Endothelial cell of umbilical vein (primary cell): ENCODE data around the gene ZMIZ1. TPM values are rescaled to one million over a fixed set of nuclear protein-coding genes. Genes with fewer than 3 reads are reported as not detected.

Experiments used
- BruUV-seq: library from RNA; stranded (reverse); fragments of 400-500 nt; replicated peaks from 2 replicates; lab custom pipeline; 2021; lab: Mats Ljungman, UMichigan
- CTCF ChIA-PET: fragments of 300-600, 350-600 bp; sonication (Branson Sonifier 250); formaldehyde crosslinking; loops from one replicate; lab custom pipeline; 2021; ENCODE audit warnings: antibody characterized with exemption, inconsistent platforms; lab: Charles Lee
- POLR2A ChIA-PET: fragments of 300-600, 350-600 bp; sonication (Branson Sonifier 250); formaldehyde crosslinking; loops from one replicate; lab custom pipeline; 2021; ENCODE audit warnings: antibody characterized with exemption, inconsistent platforms; lab: Charles Lee
- DNase-seq: peaks from one replicate; pipeline ENCODE4 v3.0.0-alpha.2; 2011; ENCODE audit warnings: low read depth, low spot score
- FAIRE-seq: peaks from 2 replicates; lab custom pipeline; 2011; peaks lifted over from hg19 to GRCh38; lab: Jason Lieb, UNC
- H2AFZ ChIP-seq: 2 replicates; pipeline ENCODE4 v1.6.0; 2012; ENCODE audit warnings: low read depth, low read length, control low read depth, inconsistent platforms
- H3K27ac ChIP-seq: 2 replicates; pipeline ENCODE4 v1.5.1; 2011; ENCODE audit warnings: low read depth, mild to moderate bottlenecking, control low read depth, low read length, moderate library complexity; ENCODE audit not compliant: insufficient read depth
- H3K27me3 ChIP-seq, 2 experiments: 2 replicates each; pipeline versions ENCODE4 v1.6.0 to v1.6.1; 2011; ENCODE audit warnings: low read length in 2 of 2, mixed read lengths in 1 of 2; ENCODE audit not compliant: control insufficient read depth in 2 of 2, insufficient read depth in 2 of 2
- H3K36me3 ChIP-seq, 2 experiments: 2 replicates in 1 of 2; 3 replicates in 1 of 2; pipeline ENCODE4 v1.5.1; 2011; ENCODE audit warnings: low read length in 2 of 2, mild to moderate bottlenecking in 1 of 2, moderate library complexity in 1 of 2; ENCODE audit not compliant: control insufficient read depth in 2 of 2, insufficient read depth in 2 of 2; ENCODE audit errors: extremely low read depth in 1 of 2
- H3K4me1 ChIP-seq: 3 replicates; pipeline ENCODE4 v1.5.1; 2011; ENCODE audit warnings: mild to moderate bottlenecking, low read length; ENCODE audit not compliant: control insufficient read depth, insufficient read depth; ENCODE audit errors: extremely low read depth
- H3K4me2 ChIP-seq: 2 replicates; pipeline ENCODE4 v1.6.1; 2011; ENCODE audit warnings: low read length, control low read depth, mixed read lengths; ENCODE audit not compliant: insufficient read depth
- H3K4me3 ChIP-seq, 3 experiments: fragments of 200-600 bp in 1 of 3; sonication (generic), shearing (Covaris generic) in 1 of 3; replicated peaks in 1 of 3; 2 replicates each; pipeline ENCODE4 v1.5.1; 2011 to 2016; ENCODE audit warnings: control low read depth in 3 of 3, low read length in 3 of 3, mild to moderate bottlenecking in 2 of 3, inconsistent platforms in 1 of 3, low read depth in 1 of 3, moderate library complexity in 1 of 3; ENCODE audit not compliant: insufficient read depth in 1 of 3
- H3K79me2 ChIP-seq: 2 replicates; pipeline ENCODE4 v1.6.0; 2012; ENCODE audit warnings: low read length, inconsistent platforms; ENCODE audit not compliant: control insufficient read depth, insufficient read depth
- H3K9ac ChIP-seq: replicated peaks from 2 replicates; pipeline ENCODE3; 2011; ENCODE audit warnings: low read length, control low read depth; ENCODE audit not compliant: insufficient read depth; ENCODE audit errors: extremely low read depth
- H3K9me1 ChIP-seq: replicated peaks from 3 replicates; pipeline ENCODE4 v1.6.0; 2011; ENCODE audit warnings: mild to moderate bottlenecking, low read length; ENCODE audit not compliant: control insufficient read depth, insufficient read depth; ENCODE audit errors: extremely low read depth
- H3K9me3 ChIP-seq: replicated peaks from 2 replicates; pipeline ENCODE4 v1.5.1; 2012; ENCODE audit warnings: low read length, inconsistent platforms; ENCODE audit not compliant: control insufficient read depth, insufficient read depth
- H4K20me1 ChIP-seq: replicated peaks from 2 replicates; pipeline ENCODE3; 2011; ENCODE audit warnings: mild to moderate bottlenecking, low read length; ENCODE audit not compliant: control insufficient read depth, insufficient read depth; ENCODE audit errors: extremely low read depth
- CTCF ChIP-seq, 2 donors: IDR thresholded peaks; 1 replicate in 1 of 2; 2 replicates in 1 of 2; pipeline ENCODE4 v1.5.1; 2011; ENCODE audit warnings: low read length in 2 of 2, mild to moderate bottlenecking in 2 of 2, moderate library complexity in 2 of 2, control low read depth in 1 of 2, inconsistent platforms in 1 of 2, low read depth in 1 of 2; ENCODE audit not compliant: insufficient read depth in 1 of 2; ENCODE audit errors: extremely low read depth in 1 of 2
- EZH2 ChIP-seq: IDR thresholded peaks from 2 replicates; pipeline ENCODE4 v1.6.1; 2012; ENCODE audit warnings: borderline replicate concordance, low read depth, mild to moderate bottlenecking, moderate library complexity, low read length, inconsistent platforms; ENCODE audit not compliant: severe bottlenecking
- FOS ChIP-seq: IDR thresholded peaks from 2 replicates; pipeline ENCODE4 v1.6.1; 2011; ENCODE audit warnings: mild to moderate bottlenecking, low read length, moderate library complexity, borderline replicate concordance; ENCODE audit not compliant: insufficient read depth
- GATA2 ChIP-seq: IDR thresholded peaks from 2 replicates; pipeline ENCODE4 v1.7.0; 2011; ENCODE audit warnings: low read depth, mild to moderate bottlenecking, moderate library complexity, mixed read lengths, low read length; ENCODE audit not compliant: insufficient read length, insufficient read depth
- JUN ChIP-seq: IDR thresholded peaks from 2 replicates; pipeline ENCODE4 v1.6.1; 2011; ENCODE audit warnings: borderline replicate concordance, low read depth; ENCODE audit not compliant: insufficient read length, insufficient read depth
- MAX ChIP-seq: IDR thresholded peaks from 2 replicates; pipeline ENCODE4 v1.6.1; 2011; ENCODE audit not compliant: insufficient read depth, insufficient read length
- MYC ChIP-seq: IDR thresholded peaks from one replicate; pipeline ENCODE4 v1.6.1; 2011; ENCODE audit warnings: mild to moderate bottlenecking, low read depth, low read length
- POLR2A ChIP-seq: IDR thresholded peaks from 2 replicates; pipeline ENCODE4 v1.6.1; 2012; ENCODE audit warnings: low read depth, mild to moderate bottlenecking, control low read depth, low read length
- POLR2AphosphoS5 ChIP-seq: IDR thresholded peaks from 2 replicates; pipeline ENCODE4 v1.6.1; 2012; ENCODE audit warnings: low read depth, mild to moderate bottlenecking, control low read depth, low read length, moderate library complexity; ENCODE audit not compliant: insufficient read depth
- dilution Hi-C: fragments of 300-500 bp; cut with MboI; formaldehyde crosslinking; loops from one replicate; pipeline ENCODE4 v1.15.0; 2019; ENCODE audit warnings: low sequenced_read_pairs; ENCODE audit not compliant: extremely low pct_ligation_motif_present
- intact Hi-C: fragments of 100-400 bp; cut with micrococcal nuclease; formaldehyde crosslinking; loops from one replicate; pipeline ENCODE4 v1.10.0; 2022
- polyA plus RNA-seq, 4 experiments: library from polyadenylated mRNA; depleted of rRNA in 3 of 4; stranded (reverse) in 3 of 4; unstranded in 1 of 4; fragments of >200 nt; gene quantifications; 2 replicates each; pipeline versions ENCODE4 v1.2.1 to v1.2.3, GENCODE V29; 2011 to 2012; ENCODE audit warnings: missing spikeins in 1 of 4
- total RNA-seq: library from RNA; stranded (reverse); gene quantifications from 2 replicates; pipeline ENCODE4 v1.2.3, GENCODE V29; 2021

ZMIZ1 gene
- total and polyA plus RNA-seq, 2 donors (not counting 3 experiments of a cell fraction or from before 2014, with no cell fraction given): 12.5 to 46.7 TPM

GRCh38 chr10:79075418-79075817, 6.7 kb downstream of the ZMIZ1 start:
- Histone ChIP-seq H3K4me2 (no peak overlapping the region), H3K9me3 (no peaks in the 10 kb centered on the region), H3K27me3 (no peaks in the 10 kb centered on the region), H3K4me3 (no peak overlapping the region), H3K27ac (no peak overlapping the region), H2AFZ (no peak overlapping the region), H3K36me3 (no peaks in the 10 kb centered on the region), H3K9ac (no peak overlapping the region), H3K4me1 (peaks cover 30% of the 10 kb centered on the region), H4K20me1 (no peaks in the 10 kb centered on the region), H3K79me2 (peaks cover 95% of the 10 kb centered on the region), H3K9me1 (no peaks in the 10 kb centered on the region)
- intact Hi-C loops: no loop called here
- dilution Hi-C loops: no loop called here
- CTCF ChIA-PET: interaction anchor here (0.8 to 3.5 kb wide), 3 partner anchors 9 to 120 kb away, joined by 3 to 25 read pairs (median 3); no protein-coding TSS in a partner anchor
- no peak for DNase-seq
- BruUV-seq: no TSS peak
- FAIRE-seq: no peak
- no peak for TF ChIP-seq POLR2AphosphoS5
- no peak for TF ChIP-seq EZH2
- no peak for TF ChIP-seq MYC
- TF ChIP-seq POLR2A: no peak
- no peak for TF ChIP-seq CTCF (IDR thresholded peaks at IDR 0.05; ENCODE audit: extremely low read depth in 1 of 2, insufficient read depth in 1 of 2, low read depth in 1 of 2, low read length in 2 of 2)
- no peak for TF ChIP-seq MAX
- TF ChIP-seq JUN: no peak
- TF ChIP-seq GATA2: no peak
- no peak for TF ChIP-seq FOS
- POLR2A ChIA-PET: no interaction called here
